Stimulated activated CD8-positive, alpha-beta memory T cell treated with anti-CD3 and anti-CD28 coated beads, Interleukin-2, amount 100 ng/mL, for 48 hours (primary cell): Measurements from ENCODE around the gene FAM110A.
"Not testable (repeated sequence)": the region's sequence is repeated elsewhere in the genome, so short reads cannot be mapped to it uniquely, and the experiment has no call there.

Experiments
- DNase-seq, 2 donors: peaks; one replicate each; pipeline ENCODE4 v3.0.0-alpha.2; 2020; ENCODE audit warnings: low read depth in 2 of 2

Gene FAM110A

GRCh38 chr20:823574-823902 lies 10.0 kb upstream of the FAM110A start:
- no peak for DNase-seq

DNA sequence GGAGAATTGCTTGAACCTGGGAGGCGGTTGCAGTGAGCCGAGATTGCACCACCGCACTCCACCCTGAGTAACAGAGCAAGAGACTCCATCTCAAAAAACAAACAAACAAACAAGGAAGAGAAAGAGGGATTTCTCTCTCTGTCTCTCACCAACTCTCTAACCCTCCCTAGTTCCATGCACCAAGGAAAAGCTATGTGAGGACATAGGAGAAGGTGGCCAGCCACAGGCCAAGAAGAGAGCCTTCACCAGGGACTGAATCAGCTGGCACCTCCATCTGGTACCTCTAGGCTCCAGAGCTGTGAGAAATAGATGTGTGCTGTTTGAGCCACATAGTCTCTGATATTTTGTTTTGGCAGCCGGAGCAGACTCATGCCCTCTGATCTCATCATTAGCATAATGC lies 9.0 kb upstream of the FAM110A start:
- no peak for DNase-seq

GRCh38 chr20:824916-825315 lies 8.6 kb upstream of the FAM110A start:
- DNase-seq, result no peak

DNA sequence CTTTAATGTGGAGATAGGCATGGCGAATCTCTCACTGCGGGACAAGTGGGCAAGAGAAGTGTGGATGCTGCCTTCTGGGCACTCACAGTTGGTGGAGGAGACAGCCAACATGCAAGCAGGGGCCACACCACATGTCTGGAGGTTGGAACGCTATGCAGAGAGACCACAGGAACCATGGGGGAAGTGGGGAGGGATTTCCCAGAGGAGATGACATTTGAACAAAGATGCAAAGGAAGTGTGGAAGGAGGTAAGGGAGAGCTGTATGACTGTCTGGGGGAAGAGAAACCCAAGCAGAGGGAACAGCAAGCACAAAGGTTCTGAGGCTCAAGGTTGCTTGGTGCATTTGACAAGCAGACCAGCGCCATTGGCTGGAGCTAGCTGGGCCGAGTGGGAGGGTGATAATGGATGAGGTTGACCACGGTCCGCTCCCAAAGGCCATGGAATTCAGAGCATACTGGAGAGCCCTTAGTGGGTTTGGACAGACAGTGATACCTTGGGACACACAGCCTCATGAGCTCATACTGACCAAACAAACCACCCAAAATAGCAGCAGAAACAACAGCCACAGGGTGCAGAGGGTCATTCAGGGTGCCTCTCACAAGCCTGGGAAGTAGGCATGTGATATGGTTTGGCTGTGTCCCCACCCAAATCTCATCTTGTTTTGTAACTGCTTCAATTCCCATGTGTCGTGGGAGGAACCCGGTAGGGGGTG lies 7.6 kb upstream of the FAM110A start:
- no peak for DNase-seq

- no peak for DNase-seq
Observed at GRCh38 chr20:826695-827323, 6.7 kb upstream of the FAM110A start.

DNA sequence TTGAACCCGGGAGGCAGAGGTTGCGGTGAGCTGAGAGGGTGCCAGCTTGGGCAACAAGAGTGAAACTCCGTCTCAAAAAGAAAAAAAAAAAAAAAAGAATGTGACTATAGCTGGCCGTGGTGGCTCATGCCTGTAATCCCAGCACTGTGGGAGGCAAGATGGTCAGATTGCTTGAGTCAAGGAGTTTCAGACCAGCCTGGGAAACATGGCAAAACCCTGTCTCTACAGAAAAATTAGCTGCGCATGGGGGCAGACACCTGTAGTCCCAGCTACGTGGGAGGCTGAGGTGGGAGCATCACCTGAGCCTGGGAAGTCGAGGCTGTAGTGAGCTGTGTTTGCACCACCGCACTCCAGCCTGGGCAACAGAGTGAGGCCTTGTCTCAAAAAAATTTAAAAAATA lies 5.5 kb upstream of the FAM110A start:
- not testable (repeated sequence) for DNase-seq

DNA sequence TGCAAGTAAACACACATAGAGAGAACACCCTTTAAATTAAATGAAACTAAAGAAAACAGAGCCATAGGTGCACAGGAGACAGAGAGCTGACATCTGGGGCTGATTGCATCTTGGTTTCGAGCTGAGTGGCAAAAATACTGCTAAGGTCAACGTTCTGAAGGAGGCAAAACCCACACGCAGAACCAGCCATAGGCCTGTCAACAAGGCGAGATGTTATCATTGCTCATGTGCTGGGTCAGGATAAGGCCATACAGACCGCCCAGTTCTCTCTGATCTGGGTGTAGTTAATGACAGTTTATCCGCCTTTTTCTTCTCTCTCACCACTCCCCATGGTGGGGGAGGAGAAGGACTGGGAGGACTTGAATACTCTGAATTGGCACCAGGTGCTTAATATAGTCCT lies 4.5 kb upstream of the FAM110A start:
- no peak for DNase-seq

- no peak for DNase-seq
Observed at GRCh38 chr20:829551-829950, 4.0 kb upstream of the FAM110A start.

DNA sequence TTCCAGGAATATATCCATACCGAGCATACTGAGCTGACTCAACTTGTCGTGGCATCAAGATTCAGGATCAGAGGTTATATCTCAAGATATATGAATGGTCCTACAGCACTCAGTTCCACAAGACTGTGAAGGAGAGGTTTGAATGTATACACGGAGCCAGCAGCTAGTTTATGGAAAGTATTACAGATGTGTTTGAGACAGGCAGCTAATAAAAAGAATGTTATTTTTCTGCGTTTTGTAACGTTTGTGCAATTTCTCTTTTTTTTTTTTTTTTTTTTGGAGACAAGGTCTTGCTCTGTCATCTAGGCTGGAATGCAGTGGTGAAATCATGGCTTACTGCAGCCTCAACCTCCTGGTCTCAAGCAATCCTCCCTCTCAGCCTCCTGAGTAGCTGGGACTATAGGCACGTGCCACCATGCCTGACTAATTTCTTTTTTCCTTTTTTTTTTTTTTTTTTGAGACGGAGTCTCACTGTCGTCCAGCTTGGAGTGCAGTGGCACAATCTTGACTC lies 3.4 kb upstream of the FAM110A start:
- DNase-seq, result no peak

GRCh38 chr20:831251-831650 lies 2.3 kb upstream of the FAM110A start:
- no peak for DNase-seq

GRCh38 chr20:831956-832355 lies 1.6 kb upstream of the FAM110A start:
- DNase-seq, result no peak

DNA sequence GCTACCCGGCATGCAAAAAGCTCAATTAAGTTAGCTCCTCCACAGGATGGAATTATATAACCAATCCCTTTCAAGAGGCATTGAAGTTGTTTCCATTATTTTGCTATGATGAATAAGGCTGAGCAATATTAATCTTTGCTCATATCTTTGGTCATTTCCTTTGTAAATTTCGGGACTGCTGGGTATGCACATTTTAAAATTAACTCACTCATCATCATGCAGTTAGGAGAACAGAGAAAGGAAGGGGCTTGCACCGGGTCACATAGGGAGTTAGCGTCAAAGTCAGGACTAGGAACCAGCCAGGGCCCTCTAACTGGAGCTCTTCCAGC lies 430 bp upstream of the FAM110A start:
- DNase-seq, result no peak

GRCh38 chr20:834151-834746 lies 734 bp downstream of the FAM110A start:
- DNase-seq, result no peak

DNA sequence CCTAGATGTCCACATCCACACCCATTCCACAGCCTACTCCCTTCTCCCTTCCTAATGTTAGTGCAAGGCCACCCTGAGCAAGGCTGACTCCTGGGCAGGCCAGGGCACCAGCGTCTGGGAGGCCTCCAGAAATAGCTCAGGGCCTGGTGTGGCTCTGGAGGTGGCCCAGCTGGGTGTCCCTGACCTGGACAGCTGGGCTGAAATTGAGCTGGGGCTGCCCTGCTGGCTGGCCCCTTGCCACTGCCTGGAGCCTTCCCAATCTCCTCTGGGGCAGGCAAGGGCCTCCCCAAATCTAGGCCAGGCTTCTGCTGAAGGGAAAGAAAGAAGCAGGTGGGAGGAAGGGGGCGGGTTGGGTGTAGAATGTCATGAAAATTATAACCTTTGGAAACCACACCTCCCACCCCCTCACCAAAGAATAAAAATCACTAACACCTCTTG lies 2.1 kb downstream of the FAM110A start:
- no peak for DNase-seq

- DNase-seq, result no peak
Observed at GRCh38 chr20:836190-836589, 2.7 kb downstream of the FAM110A start.

DNA sequence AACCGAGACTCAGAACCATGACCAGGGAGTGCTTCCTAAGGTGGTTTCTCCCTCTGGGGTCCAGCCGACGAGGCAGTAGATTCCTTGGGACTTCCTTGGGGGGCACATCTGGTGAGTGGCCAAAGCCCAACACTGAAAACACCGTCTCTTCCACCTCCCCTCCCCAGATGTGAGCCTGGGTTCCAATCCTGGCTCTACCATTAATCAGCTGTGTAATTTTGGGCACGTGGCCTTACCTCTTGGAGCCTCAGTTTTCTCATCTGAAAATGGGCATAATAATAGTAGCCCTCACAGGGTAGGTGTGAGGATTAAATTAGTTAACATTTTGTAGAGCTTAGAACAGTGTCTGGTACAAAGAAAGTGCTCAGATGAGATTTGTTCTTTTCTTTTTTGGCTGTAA lies 5.5 kb downstream of the FAM110A start:
- DNase-seq, result no peak

DNA sequence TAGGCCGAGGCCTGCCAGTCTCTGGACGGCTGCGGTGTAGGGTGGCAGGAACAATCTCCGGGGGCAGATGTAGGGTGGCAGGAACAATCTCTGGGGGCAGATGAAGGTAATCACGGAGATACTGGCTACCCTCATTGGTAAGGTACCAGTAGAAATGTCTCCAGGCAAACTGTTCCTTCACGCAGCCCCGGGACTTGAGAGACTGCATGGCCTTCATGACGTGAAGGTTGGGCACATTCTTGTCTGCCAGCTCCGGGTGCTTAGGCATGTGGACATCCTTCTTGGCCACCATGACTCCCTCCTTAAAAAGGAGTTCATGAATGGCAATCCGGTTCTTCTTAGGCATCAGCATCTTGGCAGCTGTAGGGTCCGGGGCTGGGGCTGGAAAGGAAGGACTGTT lies 6.1 kb downstream of the FAM110A start:
- no peak for DNase-seq

DNA sequence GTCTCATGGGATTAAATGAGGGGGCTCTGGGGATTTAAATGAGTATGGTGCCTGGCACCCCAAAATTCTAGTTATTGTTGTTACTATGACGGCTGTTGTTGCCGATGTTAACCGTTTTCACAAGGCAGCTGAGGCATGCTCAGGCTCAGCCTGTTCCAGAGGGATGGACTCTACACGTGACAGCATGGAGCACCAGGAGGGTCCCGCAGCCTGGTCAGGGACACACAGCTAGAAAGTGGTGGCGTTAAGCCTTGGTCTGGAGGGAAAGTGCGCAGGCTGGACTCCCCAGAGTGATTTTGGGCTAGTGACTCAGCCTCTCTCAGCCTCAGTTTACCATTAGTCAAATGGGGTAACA lies 7.0 kb downstream of the FAM110A start:
- DNase-seq, result no peak

GRCh38 chr20:840858-841567 lies 7.5 kb downstream of the FAM110A start:
- no peak for DNase-seq

- no peak for DNase-seq
Observed at GRCh38 chr20:841568-842546, 8.3 kb downstream of the FAM110A start.

DNA sequence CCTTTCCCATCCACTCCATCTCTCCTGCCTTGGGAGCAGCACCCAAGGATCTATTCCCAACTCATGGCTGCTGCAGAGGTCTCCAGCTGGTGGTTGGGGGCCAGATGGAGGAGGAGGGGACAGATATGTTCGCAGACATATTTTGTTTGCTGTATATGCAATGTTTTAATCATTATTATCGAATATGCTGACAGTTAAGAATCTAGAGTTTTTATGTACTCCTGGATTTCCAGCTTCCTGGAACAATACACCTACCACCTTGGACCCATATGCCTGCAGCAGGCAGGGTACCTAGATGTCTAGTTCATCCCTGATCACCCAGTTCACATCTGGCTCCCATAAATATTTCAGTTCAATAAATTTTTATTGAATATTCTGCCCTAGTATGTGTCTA lies 9.0 kb downstream of the FAM110A start:
- DNase-seq, result no peak

DNA sequence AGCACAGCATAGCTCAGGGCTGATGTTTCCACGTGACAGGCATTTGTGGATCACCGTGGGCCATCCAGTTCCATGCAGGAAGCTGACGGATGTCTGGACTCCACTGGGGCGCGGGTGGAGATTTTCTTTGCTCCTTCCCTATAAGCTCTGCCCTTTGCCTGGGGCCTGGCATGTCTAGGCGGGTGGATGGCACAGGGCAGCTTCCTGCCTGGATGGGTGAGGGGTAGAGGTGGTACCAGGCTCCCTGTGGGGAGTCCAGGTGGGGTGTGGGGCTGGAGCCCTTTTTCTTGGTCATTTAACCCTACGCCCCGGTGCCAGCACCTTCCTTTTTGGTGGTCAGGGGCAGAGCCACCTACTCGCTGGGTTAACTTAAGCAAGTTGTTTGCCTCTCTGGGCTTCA lies 10.4 kb downstream of the FAM110A start:
- DNase-seq, result no peak
